HG03378 (cell line): ENCODE data around the gene ZC3H18.

Experiments
- ATAC-seq: cut with Tn5 transposase; IDR thresholded peaks from one replicate; pipeline ENCODE4 v1.9.1; 2021; ENCODE audit warnings: mild to moderate bottlenecking, moderate library complexity; ENCODE audit not compliant: unreplicated experiment

ZC3H18 gene

DNA sequence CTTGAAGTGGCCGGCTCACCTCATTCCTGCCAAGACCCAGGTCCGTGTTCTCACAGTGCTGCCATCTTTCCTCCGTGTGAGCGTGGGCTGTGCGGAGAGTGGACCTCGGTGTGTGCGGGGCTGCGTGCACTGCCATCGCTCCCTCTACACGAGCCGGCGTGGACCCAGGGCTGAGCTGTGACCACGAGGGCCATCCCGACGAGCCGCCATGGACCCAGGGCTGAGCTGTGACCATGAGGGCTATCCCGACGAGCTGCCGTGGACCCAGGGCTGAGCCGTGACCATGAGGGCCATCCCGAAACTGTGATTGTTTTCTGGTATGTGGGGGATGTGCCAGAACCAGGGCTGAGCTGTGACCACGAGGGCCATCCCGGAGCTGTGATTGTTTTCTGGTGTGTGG lies 101.6 kb downstream of the ZC3H18 start:
- no peak for ATAC-seq

DNA sequence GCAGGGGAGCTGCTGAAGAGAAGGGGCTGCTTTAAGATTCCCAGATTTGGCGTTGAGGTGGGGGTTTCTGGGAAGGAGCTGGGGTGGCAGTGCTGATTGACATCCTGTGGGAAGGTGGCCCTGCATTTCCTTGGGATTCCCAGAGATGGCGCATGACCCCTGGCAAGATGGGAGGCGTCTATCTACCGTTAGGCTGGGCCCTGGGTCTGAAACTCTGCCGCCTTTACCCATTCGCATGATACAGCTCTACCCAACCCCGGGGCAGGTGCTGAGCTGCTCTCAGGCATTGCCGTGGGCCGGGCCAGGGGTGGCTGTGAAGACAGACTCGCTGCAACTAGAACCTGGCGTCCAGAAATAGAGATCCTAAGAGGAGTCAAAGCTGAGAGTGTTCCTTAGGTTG lies 102.6 kb downstream of the ZC3H18 start:
- no peak for ATAC-seq

DNA sequence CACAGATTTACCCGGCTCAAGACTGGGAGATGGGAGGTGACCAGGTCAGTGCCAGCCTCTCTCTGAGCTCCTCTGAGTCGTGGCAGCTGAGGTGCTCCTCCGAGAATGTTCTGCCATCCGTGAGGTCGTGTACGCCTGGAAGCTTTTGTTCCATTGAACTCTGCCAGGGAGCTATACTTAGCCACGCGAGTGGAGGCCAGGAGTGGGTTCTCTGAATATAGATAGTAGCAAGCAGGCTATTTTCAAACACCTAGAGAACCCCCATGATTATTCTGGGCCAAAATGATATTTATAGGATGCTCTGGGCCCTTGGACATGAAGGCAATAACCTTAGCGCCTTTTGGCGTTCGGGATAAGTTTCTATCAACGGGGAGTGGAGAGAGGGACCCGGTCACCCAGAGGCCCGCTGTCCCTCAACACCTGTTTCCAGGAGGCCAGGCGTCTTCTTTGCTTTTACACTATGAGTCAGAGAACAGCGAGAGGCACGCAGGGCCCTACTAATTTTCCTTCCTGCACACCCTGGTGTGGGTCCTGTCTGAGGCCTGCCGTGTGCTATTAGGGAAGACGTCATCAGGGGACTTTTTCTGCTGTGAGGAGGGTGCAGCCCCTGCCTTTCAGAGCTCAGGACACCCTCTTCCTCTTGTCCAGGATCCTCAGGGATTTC lies 103.6 kb downstream of the ZC3H18 start:
- no peak for ATAC-seq

DNA sequence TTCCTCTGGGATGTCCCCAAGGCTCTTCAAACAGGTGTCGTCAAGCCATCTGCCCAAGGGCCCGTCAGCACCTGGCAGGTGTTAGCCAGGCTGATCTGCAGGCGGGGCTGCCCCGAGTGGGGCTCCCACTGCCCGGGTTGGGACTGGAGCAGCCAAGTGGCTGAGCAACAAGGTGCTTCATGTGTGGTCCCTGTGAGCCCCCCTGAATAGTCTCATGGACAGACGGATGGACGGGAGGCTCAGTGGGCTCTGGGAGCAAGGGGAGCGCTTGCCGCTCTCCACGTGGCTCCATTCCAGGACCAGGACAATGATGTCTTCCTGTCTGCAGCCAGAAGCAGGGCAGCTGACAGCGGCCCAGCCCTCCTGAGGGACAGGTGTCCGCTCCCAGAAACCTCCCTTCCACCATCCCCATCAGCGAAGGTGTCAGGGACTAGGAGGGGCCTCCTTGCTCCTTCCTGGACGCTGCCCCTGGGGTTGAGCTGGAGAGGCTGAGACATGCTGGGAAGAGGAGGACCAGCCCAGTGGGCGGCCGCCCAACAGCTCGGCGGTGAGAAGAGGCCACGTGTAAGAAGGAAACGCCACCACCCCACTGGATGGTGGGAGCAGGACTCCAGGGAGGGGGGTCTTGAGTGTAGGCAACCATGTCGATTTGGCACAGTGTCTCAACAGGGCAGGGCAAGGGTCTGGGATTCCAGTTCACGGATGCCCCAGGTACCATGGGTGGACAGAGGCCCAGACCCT lies 106.5 kb downstream of the ZC3H18 start:
- no peak for ATAC-seq

DNA sequence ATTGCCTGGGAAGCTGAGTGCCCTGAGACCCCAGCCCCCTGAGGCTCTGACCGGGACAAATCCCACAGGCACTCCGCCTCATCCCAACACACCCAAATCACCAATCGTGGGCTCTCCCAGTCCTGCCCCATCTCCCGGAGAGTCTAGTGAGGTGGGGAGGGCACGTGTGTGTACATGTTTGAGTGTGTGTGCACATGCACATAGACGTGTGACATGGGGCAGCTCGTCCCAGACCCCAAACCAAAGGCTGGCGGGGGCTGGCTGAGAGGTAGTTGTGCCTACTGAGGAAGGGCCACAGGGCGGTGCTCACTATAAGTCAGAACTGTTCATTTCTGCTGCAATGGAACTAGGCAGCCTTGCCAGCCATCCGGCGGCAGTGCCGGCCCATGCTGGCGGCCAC lies 107.5 kb downstream of the ZC3H18 start:
- no peak for ATAC-seq

DNA sequence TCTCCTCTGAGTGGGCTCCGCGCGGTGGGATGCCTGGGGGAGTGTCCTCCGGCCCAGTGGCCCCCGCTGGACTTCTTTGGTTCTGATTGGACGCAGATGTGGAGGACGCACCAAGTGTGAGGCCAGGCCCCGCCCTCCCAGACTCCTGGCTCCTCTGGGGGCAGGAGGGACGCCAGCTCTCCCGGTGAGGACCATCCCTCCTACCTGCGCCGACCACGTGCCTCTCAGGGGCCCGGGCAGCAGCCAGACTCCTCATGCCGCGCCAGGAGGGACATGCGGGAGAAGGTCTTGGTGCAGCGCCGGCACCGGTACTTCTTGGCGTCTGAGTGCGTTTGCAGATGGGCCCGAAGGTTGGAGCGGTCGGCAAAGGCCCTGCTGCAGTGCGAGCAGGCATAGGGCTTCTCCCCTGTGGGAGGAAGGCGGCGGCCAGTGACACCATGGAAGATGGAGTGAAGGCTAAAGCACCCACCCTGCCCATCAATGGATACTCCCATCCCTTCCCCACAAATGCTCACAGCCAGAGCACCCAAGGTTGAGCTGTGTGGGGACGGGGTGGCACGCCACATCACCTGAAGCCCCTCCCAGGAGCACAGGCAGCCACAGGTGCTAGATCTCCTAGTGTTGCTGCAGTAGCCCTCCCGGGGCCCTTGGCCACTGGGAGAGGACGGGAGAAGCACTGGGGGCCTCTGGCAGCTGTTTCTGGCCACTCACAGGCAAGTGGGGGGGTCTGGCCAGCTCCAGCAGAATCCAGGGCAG lies 108.2 kb downstream of the ZC3H18 start:
- no peak for ATAC-seq

DNA sequence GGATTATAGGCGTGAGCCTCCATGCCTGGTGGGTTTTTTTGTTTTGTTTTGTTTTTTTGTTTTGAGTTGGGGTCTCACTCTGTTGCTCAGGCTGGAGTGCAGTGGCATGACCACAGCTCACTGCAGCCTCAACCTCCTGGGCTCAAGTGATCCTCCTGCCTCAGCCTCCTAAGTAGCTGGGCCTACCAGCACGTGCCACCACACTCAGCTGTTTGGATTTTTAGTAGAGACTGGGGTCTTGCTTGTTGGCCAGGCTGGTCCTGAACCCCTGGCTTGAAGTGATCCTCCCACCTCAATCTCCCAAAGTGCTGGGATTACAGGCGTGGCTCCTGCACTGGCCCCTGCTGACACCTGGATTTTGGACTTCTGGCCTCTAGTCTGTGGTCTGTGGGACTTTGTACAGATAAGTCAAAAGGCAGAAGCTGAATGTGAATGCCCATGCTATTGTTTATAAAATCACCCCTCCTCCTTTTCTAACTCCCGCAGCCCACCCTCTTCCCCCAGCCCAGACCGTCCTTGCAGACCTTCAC lies 110.4 kb downstream of the ZC3H18 start:
- ATAC-seq: no peak

DNA sequence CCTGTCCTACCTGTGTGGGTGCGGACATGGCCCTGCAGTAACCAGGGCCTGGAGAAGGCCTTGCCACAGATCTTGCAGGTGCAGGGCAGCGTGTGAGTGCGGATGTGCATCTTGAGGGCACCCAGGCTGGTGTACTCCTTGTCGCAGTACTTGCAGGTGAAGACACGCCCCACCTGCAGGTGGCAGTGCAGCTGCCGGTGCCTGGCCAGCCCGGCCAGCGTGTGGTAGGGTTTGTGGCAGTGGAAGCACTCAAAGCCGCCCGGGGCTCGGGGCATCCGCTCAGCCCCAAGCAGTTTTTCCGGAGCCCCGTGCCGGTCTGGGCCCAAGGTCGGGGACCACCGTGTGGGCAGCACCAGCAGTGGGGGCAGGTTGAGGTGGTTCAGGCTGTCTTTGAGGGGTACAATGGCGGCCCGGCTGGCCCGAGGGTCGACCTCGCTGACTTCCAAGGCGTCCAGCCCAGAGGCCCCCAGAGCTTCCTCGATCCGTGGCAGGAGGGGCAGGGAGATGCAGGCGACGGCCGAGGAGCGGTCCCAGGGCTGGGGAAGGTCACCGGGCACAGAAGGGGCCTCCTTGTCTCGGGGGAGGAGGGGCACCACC lies 111.0 kb downstream of the ZC3H18 start:
- ATAC-seq: no peak
